ENCODE results near the gene DNAJC15. TPM values are rescaled to one million over a fixed set of nuclear protein-coding genes. Genes with fewer than 3 reads are reported as not detected.
A peak's percentile ranks its signal among the peaks of the same experiment; 100 is the strongest.

DNAJC15 gene
- total and polyA plus RNA-seq, 2 of the 4 experiments (the other 2 are of a cell fraction), result 7.0 to 22.0 TPM

- BruUV-seq (replicated peaks), result no TSS peak
- Histone ChIP-seq H4K20me1 (ENCODE audit: insufficient read depth, low read length) (no peaks in the 10 kb centered on the region), H3K4ac (ENCODE audit: low read depth, low read length) (no peak overlapping the region), H4K8ac (ENCODE audit: low read depth in 2 of 2, low read length in 2 of 2) (no peak overlapping the region), H3K9me1 (ENCODE audit: insufficient read depth, low read length) (no peaks in the 10 kb centered on the region), H4K5ac (ENCODE audit: low read depth, low read length) (no peak overlapping the region), H3K36me3 (ENCODE audit: control insufficient read depth, insufficient read depth, low read length) (no peaks in the 10 kb centered on the region), H3K4me3 (ENCODE audit: insufficient read depth, low read depth, low read length) (no peak overlapping the region), H3K14ac (replicated peaks; ENCODE audit: low read depth, low read length) (no peak overlapping the region), H3K4me1 (ENCODE audit: control insufficient read depth, insufficient read depth, low read length) (no peaks in the 10 kb centered on the region), H3K27me3 (ENCODE audit: control insufficient read depth, insufficient read depth, low read length) (peaks cover 18% of the 10 kb centered on the region), H2BK20ac (ENCODE audit: low read depth, low read length) (no peak overlapping the region), H4K91ac (ENCODE audit: insufficient read depth, low read depth, low read length) (no peak overlapping the region), H3K18ac (ENCODE audit: low read depth, low read length) (no peak overlapping the region), H3K23ac (ENCODE audit: low read depth, low read length) (no peak overlapping the region), H2BK15ac (ENCODE audit: low read depth, low read length) (no peak overlapping the region), H3K9ac (ENCODE audit: low read depth, low read length) (no peak overlapping the region), H2AK5ac (ENCODE audit: low read depth, low read length) (no peak overlapping the region), H3K56ac (ENCODE audit: extremely low read depth, insufficient read depth, low read length) (no peak overlapping the region), H3K4me2 (ENCODE audit: low read depth, low read length) (no peak overlapping the region), H2BK5ac (ENCODE audit: low read depth, low read length, poor library complexity, severe bottlenecking) (no peak overlapping the region), H2AK9ac (replicated peaks; ENCODE audit: low read depth, low read length, poor library complexity) (no peak overlapping the region), H2BK120ac (ENCODE audit: low read depth, low read length) (no peak overlapping the region), H3K79me1 (ENCODE audit: low read depth in 1 of 2, low read length in 2 of 2) (no peaks in the 10 kb centered on the region), H2AFZ (replicated peaks; ENCODE audit: low read length, poor library complexity) (peak overlapping the region; percentile 36), H3K9me3 (ENCODE audit: control insufficient read depth, insufficient read depth, low read length) (no peaks in the 10 kb centered on the region), H3K27ac (ENCODE audit: insufficient read depth, low read length) (no peak overlapping the region)
- no peak for TF ChIP-seq FOS (IDR thresholded peaks at IDR 0.05; ENCODE audit: low read depth, low read length)
- TF ChIP-seq, protein P1, sequence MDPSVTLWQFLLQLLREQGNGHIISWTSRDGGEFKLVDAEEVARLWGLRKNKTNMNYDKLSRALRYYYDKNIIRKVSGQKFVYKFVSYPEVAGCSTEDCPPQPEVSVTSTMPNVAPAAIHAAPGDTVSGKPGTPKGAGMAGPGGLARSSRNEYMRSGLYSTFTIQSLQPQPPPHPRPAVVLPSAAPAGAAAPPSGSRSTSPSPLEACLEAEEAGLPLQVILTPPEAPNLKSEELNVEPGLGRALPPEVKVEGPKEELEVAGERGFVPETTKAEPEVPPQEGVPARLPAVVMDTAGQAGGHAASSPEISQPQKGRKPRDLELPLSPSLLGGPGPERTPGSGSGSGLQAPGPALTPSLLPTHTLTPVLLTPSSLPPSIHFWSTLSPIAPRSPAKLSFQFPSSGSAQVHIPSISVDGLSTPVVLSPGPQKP (IDR thresholded peaks at IDR 0.05; ENCODE audit: borderline replicate concordance, low read depth, low read length), result no peak
- no peak for TF ChIP-seq RCOR1 (IDR thresholded peaks at IDR 0.05; ENCODE audit: insufficient replicate concordance, low read length)
- TF ChIP-seq MAFK (IDR thresholded peaks at IDR 0.05; ENCODE audit: low read depth, low read length), result no peak
- no peak for TF ChIP-seq MXI1 (IDR thresholded peaks at IDR 0.05; ENCODE audit: borderline replicate concordance, low read depth, low read length)
- TF ChIP-seq MAZ (IDR thresholded peaks at IDR 0.05; ENCODE audit: borderline replicate concordance, low read depth, low read length), result no peak
- no peak for TF ChIP-seq POLR2A (IDR thresholded peaks at IDR 0.05; ENCODE audit: low read depth, low read length)
- no peak for TF ChIP-seq BHLHE40 (IDR thresholded peaks at IDR 0.05; ENCODE audit: low read depth, low read length)
- ATAC-seq (ENCODE audit: low read depth), result no peak
- dilution Hi-C loops (cut with HindIII; ENCODE audit: low sequenced_read_pairs, unreplicated experiment), result no loop called here
- DNase-seq, result no peak
- POLR2A ChIA-PET (ENCODE audit: unreplicated experiment), result no interaction called here
- CTCF ChIA-PET, result no interaction called here
- intact Hi-C loops (cut with micrococcal nuclease), result no loop called here
- in situ Hi-C loops (cut with MboI; ENCODE audit: low sequenced_read_pairs), result no loop called here
- WGBS, 2 experiments (ENCODE audit: extremely low coverage in 2 of 2, insufficient read length in 1 of 2), result no CpG with 5 or more reads among the region's 7 CpGs
Observed at GRCh38 chr13:43150369-43151207, 127.2 kb downstream of the DNAJC15 start.
